Measurements from ENCODE around the gene TNFAIP8.
A peak's percentile ranks its signal among the peaks of the same experiment; 100 is the strongest.
"Not testable (repeated sequence)": the region's sequence is repeated elsewhere in the genome, so short reads cannot be mapped to it uniquely, and the experiment has no call there.

TNFAIP8 gene

DNA sequence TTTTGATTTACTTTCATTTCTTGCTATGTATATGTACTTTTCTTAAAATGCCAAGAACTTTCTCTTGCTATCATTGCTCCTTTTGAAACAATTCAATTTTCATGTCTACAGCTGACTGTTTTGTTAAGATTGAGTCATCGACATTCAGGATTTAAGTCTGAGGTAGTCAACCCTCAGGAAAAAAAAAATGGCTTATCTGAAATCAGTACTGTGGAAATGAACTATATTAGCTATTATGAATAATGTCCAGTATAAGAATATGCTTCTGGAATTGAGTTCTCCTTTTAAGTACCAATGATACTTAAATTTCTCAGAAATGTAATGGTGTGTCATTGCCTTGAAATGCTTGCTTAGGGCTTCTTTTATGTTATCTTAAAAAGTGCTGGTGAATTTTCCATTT lies 37.9 kb downstream of the TNFAIP8 start:
- DNase-seq (ENCODE audit: low read depth in 3 of 3): no peak

DNA sequence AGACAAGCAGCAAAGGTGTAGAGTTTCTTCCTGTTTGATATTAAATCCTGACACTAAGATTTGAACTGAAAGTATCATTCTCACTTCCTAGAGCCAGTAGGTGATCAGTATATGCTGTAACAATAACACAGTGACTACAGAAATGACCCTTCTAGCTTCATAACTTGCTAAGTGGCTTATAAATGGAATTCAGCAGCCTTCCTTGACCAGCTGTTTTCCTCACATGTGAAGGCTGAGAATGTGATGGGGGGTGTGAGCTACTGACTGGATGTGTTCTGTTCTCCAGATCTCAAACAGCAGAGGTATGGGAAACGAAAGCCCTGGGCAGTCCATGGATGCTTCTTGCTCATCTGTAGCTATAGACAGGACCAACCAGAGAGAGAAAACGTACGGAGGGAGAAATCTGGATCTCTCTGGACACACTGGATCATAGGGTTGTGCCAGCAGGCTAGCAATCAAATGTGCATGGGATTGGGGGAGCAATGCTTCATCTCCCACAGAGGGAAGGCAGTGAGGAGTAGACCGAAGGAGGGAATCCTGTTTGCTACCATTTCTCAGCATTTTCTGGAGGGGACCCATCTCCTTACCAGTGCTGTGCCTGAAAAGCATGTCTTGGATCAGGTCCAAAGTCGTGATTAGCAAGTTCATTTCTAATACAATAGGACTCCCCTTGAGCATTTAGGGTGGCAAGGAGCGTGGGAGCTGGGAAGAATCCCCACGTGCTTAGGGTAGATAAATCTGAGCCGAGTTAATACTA lies 39.4 kb downstream of the TNFAIP8 start:
- DNase-seq (ENCODE audit: low read depth in 3 of 3): no peak

DNA sequence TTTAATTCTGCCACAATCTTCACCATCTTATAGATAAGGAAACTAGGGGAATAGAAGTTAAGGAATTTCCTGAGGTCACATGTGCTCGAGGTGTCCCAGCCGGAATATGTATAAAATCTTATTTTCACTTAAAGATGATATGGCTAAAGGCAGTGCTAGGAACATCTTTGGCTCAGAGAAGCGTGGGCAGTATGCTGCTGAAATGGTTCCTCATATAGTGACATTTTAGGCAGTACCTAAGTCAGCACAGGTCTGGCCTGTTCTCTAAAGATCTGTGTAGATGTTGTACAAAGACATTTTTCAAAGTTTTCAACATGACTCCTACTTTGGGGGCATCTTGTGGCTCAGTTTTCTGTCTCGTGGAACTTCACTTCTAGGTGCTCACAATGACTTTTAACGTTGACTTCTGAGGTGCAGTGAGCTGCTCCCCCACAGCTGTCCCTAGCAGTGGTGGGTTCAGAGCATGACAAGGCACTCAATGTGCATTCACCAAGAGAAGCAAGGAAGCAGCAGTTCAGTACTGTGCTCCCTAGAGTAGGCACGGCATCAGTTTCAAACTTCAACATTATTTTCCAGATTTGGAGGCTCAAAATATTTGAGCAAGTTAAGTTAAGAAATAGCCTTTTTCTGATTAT lies 40.3 kb downstream of the TNFAIP8 start:
- DNase-seq (ENCODE audit: low read depth in 3 of 3): no peak

DNA sequence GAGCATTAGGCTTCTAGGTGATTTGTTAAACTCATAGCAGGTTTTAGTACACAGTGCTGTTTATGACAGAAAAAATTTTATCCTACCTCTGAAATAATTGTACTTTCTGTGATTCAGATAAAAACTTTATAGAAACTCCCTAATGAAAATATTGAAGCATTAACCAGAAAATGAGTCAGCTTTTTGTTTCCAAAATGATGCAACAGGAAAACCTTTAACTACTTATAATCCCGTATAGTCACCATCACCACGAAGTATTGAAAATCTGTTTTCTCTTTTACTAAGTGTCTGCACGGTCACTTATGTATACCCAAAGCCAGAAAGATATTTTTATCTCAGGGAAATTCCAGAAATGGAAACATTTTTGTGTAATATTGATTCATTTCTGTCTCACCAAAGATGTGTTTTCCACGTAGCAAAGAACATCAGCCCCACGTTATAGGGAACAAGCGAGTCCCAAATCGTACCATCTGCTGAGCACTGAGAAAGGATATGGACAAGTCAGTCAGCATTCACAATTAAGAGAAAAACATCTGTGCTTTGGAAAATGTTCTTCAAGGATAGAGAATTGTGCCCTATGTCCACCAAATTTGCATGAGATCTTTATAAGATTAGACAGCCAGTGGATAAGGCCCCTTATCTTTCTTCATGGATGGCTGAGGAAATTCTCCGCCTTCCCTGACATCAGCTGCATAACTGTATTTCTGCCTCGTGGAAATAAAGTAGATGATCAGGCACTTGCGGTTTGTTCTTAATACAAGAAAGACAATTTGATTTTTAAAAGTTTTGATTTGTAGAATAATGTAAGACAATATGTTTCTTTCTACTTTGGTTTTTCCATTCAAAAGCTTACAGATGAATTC lies 41.9 kb downstream of the TNFAIP8 start:
- DNase-seq (ENCODE audit: low read depth in 3 of 3): no peak

DNA sequence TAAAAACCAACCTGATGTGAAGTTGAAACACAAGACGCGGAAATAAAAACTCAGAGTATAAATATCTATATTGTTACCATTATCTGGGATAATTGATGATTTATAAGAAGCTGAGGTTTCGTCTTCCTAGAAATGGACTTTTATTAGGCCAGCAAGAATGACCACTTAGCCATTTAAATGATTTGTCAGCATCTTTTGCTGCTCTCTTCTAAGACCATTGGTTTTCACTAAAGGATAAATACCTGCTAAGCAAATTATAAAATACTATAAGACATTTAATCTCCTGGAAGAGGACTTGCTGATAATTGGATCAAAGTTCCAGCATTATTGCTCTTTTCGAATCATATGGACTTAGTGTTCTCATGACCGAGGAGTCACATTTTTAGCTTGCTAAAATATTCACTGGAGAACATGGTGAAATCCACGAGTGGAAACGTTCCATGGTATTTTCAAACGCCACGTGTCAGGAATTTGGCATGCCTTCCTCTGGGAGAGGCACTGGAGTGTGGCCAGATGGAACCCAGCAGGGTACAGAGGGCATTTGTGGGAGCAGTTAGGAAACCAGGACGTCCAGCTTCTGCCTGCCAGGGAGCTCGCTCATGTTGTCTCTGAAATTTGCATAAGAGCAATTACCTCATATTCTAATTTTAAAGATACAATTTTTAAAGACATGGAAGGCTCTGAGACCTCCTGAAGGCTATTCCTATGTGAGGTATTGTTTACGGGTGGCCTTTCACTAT lies 43.1 kb downstream of the TNFAIP8 start:
- DNase-seq (ENCODE audit: low read depth in 3 of 3): no peak

DNA sequence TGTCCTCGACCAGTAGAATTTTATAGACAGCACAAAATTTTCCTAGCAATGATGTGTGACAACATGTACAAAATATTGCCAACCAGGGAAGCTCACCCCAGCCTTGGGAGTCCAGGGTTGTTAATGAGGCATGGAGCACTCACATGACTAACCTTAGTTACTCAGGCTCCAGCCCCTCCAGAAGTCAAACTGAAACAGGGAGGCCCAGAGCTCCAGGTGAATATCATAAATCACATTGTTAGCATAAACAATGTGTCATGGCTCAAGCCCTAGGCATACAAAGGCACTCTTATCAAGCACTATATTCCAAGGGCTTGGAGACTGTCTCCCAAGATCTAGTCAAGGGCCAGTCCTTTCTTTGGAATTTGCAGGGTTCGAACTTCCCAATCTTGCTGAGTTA lies 44.4 kb downstream of the TNFAIP8 start:
- no peak for DNase-seq (ENCODE audit: low read depth in 3 of 3)

DNA sequence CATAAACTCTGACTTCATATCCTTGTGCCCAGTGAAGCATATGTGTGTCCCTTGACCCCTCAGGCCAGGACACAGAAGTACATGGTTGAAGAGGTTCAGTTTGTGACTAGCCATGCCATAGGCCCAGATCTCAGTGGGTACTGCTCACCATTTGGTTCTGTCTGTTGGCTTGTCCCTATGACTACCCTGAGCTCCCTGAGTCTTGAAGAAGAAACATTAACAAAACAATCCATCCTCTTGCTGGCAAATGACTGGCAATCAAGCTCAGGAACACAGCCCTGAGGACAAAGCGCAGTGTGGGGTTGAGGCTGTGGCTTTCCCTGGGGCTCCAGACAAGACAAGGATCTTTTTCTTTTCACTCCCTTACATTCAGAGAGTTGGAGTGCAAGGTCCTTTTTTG lies 46.3 kb downstream of the TNFAIP8 start:
- no peak for DNase-seq (ENCODE audit: low read depth in 3 of 3)

DNA sequence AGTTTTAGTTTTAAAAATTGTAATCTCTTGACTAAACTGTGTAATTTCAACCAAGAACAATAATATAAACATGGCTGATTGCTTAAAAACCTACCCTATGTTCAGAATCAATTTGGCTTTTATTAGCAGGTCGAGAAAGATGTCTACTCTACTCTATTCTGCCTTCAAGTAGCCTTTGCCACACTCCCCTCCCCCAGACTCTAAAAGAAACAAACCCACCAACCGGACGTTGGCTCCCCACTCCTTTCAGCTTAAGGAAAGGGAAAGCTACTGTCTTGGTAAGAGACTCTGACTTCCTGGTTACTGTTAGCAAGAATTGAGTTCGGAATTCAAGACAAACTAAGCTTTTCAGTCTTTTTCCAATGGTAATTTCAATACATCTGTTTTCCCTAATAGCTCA lies 46.7 kb downstream of the TNFAIP8 start:
- DNase-seq (ENCODE audit: low read depth in 3 of 3): no peak

DNA sequence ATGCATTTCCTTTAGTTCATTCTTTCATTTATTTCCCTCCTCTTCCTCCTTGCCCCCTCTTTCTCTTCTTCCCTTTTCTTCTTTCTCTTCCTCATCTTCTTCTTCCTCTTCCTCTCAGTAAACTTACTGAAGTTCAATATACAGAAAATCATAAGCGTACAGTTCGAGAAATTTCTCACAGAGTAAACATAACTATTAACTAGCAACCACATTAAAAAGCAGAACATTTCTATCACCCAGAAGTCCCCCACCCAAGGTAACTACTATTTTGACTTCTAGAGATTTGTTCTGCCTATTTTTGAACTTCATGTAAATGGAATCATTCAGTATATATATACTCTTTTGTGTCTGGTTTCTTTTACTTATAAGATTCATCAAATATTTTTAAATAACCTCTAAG lies 48.2 kb downstream of the TNFAIP8 start:
- DNase-seq (ENCODE audit: low read depth in 3 of 3): no peak

DNA sequence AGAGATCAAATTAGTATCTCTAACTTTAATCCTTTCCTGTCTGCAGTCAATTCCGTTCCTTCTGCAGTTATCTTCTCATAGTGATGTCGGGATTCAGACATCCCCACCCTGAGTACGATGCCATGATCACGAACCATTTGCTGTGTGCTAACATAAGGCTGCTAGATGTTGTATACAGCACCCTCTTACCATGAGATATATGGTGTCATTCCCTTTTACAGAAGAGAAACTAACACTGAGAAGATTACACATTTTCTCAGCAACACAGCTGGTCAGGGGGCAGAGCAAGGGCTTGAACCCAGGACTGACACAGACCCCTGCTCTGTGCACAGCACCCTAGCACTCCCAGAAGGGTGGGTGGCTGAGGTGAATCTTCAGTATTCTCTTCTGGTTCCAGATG lies 49.6 kb downstream of the TNFAIP8 start:
- DNase-seq (ENCODE audit: low read depth in 3 of 3): no peak

DNA sequence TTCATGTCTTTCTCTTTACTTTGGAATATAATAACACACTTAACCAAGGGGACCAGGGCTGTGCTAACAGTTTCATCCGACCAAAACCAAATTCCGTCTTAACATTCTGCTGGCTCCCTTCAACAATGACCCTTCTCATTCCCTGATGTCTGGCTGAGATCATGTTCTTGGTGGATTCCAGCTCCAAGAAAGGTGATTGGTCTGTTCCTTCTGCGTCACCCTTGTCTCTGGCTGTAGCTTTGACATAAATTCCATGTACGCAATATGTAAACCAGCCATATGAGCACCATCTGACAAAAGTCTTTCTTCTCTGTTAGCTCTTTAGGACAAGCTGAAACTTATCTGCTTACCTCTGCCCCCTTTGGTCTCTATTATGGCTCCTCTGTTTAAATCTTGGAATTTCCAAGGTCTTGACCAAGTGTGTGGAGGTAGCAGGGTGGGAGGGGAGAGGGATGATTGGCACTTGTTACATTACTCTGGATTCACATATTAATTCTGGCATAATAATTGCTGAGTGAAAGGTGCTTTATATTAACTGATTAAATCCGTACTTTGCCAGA lies 50.8 kb downstream of the TNFAIP8 start:
- no peak for DNase-seq (ENCODE audit: low read depth in 3 of 3)

DNA sequence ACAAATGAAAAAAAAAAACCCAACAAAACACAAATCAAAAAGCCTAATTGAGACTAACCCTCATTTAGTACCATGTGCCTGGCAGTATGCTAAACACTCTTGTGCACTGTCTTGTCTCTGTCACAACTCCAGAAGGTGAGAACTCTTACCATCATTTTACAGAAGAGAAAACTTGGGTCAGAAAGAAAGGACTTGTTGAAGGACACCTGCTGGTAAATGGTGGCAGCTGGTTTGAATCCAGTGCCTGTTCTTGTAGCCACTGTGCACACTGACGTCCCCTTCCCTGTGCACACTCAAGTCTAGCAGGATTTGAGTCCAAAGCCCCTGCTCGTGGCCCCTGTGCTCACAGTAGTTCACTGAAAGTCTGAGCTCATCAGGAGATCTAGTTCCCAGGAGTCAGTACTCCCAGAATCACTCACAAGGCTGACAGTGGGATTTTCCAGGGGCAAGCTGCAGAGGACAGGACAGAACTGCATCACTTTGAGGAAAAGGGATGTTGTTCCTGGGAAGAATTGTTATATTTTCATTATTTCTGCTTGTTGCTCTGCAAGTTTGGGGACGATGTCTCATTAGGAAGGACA lies 53.5 kb downstream of the TNFAIP8 start:
- DNase-seq (ENCODE audit: low read depth in 3 of 3): no peak

DNA sequence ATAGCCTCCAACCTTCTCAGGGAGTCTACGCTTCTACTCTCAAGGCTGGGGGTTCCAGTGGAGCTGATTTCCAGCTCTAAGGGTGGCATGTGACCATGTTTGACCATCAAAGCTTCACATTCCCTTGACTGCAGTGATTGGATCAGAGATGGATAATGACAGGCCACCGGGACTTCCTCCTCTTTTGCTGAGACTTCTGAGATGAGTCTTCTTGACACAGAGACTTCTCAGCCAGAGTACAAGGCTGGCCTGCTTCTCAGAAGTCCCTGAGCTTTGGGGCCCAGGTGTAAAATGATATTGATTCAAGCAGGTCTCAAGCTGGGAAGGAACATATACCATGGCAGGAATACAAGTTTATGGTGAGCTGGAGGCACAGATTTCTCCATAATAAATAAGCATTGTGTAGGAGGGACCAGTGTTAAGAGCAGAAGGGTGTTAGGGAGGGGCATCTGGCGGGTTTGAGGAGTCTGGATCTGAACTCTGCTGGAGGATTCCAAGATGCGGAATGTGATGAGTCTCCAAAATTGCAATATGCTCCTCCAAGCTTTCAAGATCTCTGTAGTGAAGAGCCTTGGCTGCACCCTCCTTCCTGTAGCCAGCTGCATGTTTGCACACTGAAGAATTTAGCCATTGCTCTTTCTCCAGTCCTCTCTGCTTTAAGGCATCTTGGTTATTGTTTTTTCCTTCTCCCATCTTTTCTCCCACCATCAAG lies 54.8 kb downstream of the TNFAIP8 start:
- DNase-seq (ENCODE audit: low read depth in 3 of 3): no peak

DNA sequence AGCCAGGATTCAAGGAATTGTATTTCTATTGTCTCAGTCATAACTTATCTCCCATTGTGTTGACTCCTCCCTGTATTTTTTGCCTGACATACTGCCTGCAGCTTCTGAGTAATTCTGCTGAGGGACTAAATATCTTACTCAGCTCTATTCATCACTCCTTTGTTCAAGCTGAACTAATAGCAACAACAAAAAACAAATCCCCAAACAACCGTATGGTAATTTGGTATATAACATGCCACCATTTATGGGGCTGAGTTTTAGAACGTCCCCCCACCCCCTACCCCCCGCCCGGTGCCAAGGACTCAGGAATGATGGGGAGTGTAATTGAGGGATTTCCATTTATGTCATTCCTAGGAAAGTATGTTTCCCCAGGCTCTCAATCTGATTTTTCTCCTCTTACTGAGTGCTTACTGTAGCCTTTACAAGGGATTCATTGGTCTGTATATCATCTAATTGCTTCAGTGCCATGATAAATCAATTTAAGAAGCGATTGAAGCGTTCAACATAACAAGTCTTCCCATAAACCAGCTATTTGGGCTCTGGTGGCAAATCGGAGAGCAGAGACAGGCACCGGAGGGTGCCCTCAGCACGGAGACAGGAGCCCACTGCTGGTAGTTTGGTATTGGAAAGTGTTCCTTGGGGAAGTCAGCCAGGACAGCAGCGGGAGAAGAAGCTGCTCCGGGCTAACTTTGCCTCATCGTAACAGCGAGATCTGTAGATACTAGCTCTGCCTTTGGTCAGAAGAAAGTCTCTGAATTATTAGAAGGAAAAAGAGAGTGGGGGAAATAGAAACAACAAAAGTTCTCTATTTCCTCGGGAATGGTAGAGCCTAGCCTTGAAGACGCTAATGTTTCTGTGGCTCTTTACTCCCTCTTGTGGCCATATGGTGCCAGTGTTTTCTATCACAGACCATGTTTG lies 55.8 kb downstream of the TNFAIP8 start:
- DNase-seq (ENCODE audit: low read depth in 3 of 3): peak in 1 of 3 experiments; percentile 41

DNA sequence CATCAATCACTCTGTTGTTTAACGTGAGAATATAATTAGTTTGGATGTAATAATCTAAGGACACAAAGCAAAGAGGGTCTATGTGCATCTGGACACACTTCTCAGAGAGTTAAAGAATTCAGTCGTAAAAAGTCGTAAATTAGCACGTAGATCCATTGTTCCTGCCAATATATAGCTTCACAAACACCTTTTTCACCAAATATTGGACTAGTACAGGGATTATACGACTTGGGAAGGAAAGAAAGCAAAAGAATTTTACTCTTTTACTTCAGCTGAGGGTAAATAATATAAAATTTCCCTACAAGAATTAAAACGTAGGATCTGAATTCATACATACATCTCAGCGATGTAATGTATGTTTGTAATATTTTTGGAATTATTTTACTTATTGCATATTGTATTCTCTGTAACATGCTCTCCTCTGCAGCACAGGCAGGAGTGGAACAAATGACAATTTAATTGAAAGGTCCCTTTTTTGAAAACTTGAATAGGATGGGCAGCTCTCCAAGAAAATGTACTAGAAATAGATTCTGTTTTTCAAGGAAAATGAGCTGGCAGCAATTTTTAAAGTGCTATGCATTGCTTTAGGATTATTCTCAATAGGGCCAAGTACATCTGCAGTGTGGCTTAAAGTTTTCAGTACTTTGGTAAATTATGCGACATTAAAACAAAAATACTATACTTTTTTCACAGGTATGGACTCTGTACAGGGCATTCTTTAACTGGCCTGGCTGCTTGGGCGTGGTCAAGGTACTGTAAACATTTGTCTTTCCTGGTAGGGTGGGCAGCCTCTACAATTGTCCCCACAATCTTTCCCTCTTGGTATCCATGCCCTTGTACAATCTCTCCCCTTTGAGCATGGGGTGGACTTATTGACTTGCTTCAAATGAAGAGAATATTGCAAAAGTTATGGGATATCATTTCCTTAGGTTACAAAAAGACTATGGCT lies 56.7 kb downstream of the TNFAIP8 start:
- no peak for DNase-seq (ENCODE audit: low read depth in 3 of 3)

DNA sequence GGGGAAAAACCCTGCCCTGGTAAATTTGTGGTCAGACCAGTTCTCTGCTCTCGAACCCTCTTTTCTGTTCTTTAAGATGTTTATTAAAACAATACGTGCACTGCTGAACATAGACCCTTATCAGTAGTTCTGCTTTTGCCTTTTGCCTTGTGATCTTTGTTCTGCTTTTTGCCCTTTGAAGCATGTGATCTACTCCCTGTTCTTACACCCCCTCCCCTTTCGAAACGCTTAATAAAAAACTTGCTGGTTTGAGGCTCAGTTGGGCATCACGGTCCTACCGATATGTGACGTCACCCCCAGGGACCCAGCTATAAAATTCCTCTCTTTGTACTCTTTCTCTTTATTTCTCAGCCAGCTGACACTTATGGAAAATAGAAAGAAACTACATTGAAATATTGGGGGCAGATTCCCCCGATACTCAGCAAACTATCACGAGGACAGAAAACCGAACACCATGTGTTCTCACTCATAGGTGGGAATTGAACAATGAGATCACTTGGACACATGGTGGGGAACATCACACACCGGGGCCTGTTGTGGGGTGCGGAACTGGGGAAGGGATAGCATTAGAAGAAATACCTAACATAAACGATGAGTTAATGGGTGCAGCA lies 58.4 kb downstream of the TNFAIP8 start:
- not testable (repeated sequence) for DNase-seq (ENCODE audit: low read depth in 3 of 3)

DNA sequence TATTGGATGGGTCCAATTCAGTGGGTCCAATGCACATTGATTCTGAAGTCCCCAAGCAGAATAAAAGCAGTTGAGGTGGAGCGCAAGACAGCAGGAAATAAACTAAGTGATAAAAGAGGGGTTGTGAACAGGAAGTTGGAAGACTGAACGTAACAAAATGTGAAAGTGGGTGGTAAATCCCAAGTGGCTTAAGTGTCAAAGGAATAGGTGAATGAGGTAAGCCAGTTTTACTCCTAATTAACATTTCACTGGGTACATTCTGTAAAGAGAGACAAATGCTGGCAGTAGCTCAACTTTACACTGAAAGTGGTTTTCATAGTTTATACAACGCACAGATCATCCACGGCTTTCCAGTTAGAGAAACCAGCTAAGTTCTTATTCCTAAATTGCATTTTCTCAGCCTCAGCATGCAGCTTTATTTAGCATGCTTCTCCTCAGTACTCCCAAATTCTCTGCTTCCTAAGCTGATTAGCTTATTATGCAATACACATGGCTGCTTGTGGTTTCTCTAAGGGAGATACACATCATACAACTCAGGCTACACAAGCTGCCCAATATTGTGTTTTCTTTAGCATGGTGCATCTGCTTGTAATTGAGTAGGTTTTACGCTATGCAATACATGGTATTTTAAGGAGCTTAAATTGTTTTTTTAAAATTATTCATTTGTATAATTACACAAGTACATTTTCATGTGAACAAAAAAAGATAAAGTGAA lies 62.2 kb downstream of the TNFAIP8 start:
- no peak for DNase-seq (ENCODE audit: low read depth in 3 of 3)
